Gastrocnemius medialis (tissue), 4 donors: ENCODE measurements around the gene CA10. TPM values are rescaled to one million over a fixed set of nuclear protein-coding genes. Genes with fewer than 3 reads are reported as not detected.

ENCODE experiments used
- ATAC-seq, 2 donors: fragments of 150-250 bp; one replicate each; pipeline ENCODE4 v1.9.1; 2016
- DNase-seq, 2 donors: peaks; one replicate each; pipeline ENCODE4 v3.0.0-alpha.2; 2019
- H3K27ac ChIP-seq, 4 donors: fragments of 200-600 bp; sonication (generic); 1 replicate in 1 of 4; 2 replicates in 3 of 4; pipeline ENCODE4 v1.5.1; 2016 to 2018; ENCODE audit warnings: mild to moderate bottlenecking in 2 of 4, moderate library complexity in 1 of 4
- H3K27me3 ChIP-seq, 3 donors: fragments of 200-600 bp; sonication (generic) in 2 of 3; 1 replicate in 1 of 3; 2 replicates in 2 of 3; pipeline versions ENCODE4 v1.5.1 to v1.6.0; 2016 to 2019; ENCODE audit warnings: mild to moderate bottlenecking in 1 of 3, moderate library complexity in 1 of 3
- H3K36me3 ChIP-seq, 2 donors: fragments of 200-600 bp; sonication (generic) in 1 of 2; one replicate each; pipeline ENCODE4 v1.5.1; 2017 to 2018
- H3K4me1 ChIP-seq, 2 donors: fragments of 200-600 bp; sonication (generic) in 1 of 2; one replicate each; pipeline ENCODE4 v1.5.1; 2016 to 2017; ENCODE audit warnings: mild to moderate bottlenecking in 2 of 2
- H3K4me3 ChIP-seq, 4 donors: fragments of 200-600 bp; sonication (generic) in 3 of 4; 1 replicate in 1 of 4; 2 replicates in 3 of 4; pipeline ENCODE4 v1.5.1; 2016 to 2019; ENCODE audit warnings: mild to moderate bottlenecking in 2 of 4
- H3K9me3 ChIP-seq, 3 donors: fragments of 200-600 bp; sonication (generic) in 2 of 3; 1 replicate in 1 of 3; 2 replicates in 2 of 3; pipeline ENCODE4 v1.5.1; 2016 to 2019
- POLR2A ChIP-seq, 2 donors: fragments of 450-650 bp; IDR thresholded peaks; one replicate each; pipeline ENCODE4 v1.6.1; 2017; ENCODE audit warnings: antibody characterized with exemption in 2 of 2, mild to moderate bottlenecking in 2 of 2, moderate library complexity in 2 of 2
- in situ Hi-C, 4 donors: fragments of 200-750 bp; cut with MboI; loops; one replicate each; pipeline versions ENCODE4 v1.15.0 to v1.8.0; 2017; ENCODE audit warnings: low sequenced_read_pairs in 4 of 4
- intact Hi-C: fragments of 100-400 bp; cut with DNase I; formaldehyde crosslinking; loops from one replicate; pipeline ENCODE4 v1.15.1; 2023; ENCODE audit warnings: low total_unique reads
- total RNA-seq, 4 donors: library from RNA; depleted of rRNA; stranded (reverse); fragments of >200 nt; gene quantifications; one replicate each; pipeline versions ENCODE4 v1.1.0 to v1.2.3, GENCODE V29; 2016
- TF ChIP-seq, protein P1 (sequence below), 5 experiments: fragments of 450-650 bp in 3 of 5; fragments of 200-600 bp in 2 of 5; sonication (generic) in 2 of 5; IDR thresholded peaks in 4 of 5; conservative IDR thresholded peaks in 1 of 5; 1 replicate in 4 of 5; 2 replicates in 1 of 5; pipeline ENCODE4 v1.5.1; 2016 to 2019; ENCODE audit warnings: antibody characterized with exemption in 5 of 5, mild to moderate bottlenecking in 3 of 5, moderate library complexity in 3 of 5

The CA10 gene
- total RNA-seq, 4 donors from 2014 or later: not detected

DNA sequence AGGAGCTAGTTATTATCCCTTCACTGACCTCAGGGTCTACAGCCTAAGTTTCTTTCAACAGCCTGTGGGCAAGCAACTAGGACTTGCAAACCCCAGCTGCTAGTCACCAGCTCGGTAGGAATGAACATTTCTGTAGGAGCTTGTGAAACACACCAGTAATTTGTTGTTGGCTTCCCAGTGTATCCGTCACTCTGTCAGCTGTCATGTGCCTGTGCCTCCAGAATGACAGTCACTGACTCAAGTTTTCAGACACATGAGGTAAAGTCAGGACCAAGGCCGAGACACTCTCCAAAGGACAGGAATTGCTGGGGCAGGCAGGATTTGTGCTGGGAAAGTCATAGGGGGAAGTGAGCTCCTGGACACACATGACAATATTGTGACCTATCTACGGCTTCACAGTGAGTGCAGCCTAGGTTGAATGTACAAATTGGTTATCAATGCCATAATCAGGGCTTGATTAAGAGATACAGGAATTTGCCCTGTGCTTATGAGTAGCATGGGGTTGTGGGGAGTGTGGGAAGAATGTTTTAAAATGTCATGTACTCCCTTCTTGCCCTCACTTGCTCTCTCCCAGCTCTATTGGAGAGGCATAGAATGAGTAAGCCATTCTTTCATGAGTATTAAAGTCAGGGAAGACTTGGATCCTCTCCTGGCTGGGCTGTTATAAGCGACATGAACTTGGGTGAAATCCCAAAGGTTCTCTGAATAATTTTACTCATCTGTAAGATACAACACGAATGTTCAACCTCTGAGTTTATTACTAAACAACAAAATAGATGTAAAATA, 506.8 kb downstream of the CA10 start:
- peak overlapping the region in 3 of 4 donors; percentile 64 to 76 (median 66) for H3K27ac ChIP-seq
- intact Hi-C loops: loop anchor here (1.0 kb wide), 1 partner anchor 21 kb away; no protein-coding TSS in a partner anchor
- peak in 1 of 2 donors; percentile 17 for TF ChIP-seq POLR2A (IDR thresholded peaks at IDR 0.05)
- TF ChIP-seq, protein P1, sequence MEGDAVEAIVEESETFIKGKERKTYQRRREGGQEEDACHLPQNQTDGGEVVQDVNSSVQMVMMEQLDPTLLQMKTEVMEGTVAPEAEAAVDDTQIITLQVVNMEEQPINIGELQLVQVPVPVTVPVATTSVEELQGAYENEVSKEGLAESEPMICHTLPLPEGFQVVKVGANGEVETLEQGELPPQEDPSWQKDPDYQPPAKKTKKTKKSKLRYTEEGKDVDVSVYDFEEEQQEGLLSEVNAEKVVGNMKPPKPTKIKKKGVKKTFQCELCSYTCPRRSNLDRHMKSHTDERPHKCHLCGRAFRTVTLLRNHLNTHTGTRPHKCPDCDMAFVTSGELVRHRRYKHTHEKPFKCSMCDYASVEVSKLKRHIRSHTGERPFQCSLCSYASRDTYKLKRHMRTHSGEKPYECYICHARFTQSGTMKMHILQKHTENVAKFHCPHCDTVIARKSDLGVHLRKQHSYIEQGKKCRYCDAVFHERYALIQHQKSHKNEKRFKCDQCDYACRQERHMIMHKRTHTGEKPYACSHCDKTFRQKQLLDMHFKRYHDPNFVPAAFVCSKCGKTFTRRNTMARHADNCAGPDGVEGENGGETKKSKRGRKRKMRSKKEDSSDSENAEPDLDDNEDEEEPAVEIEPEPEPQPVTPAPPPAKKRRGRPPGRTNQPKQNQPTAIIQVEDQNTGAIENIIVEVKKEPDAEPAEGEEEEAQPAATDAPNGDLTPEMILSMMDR (IDR thresholded peaks at IDR 0.05 in 4 of 5, conservative IDR thresholded peaks at IDR 0.05 in 1 of 5): no peak
- ATAC-seq: peak; percentile 81 to 87
- H3K4me3 ChIP-seq: no peak overlapping the region
- peak; percentile 44 to 50 for DNase-seq
- H3K36me3 ChIP-seq: no peaks in the 10 kb centered on the region
- no peaks in the 10 kb centered on the region for H3K9me3 ChIP-seq
- in situ Hi-C loops: no loop called here
- peaks cover 0 to 8% of the 10 kb centered on the region in 2 donors for H3K4me1 ChIP-seq
- no peaks in the 10 kb centered on the region for H3K27me3 ChIP-seq

DNA sequence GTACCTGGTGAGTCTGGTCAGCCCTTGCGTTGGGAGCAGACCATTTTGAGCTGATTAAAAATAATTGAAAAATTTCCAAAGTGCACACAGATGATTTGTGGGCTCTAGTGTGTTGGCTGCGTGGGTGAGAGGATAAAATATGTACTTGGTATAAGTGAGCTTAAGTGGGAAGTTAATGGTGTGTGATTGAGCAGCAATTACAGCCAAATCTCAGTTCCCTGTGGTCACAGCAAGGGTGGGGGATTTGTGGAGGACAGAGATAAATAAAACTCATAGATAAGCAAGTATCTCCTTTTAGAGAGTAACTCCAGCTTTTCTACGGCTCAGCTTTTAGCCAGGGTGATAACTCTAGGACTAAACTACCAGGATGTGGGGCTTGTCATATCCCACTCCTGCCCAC, 507.7 kb downstream of the CA10 start:
- in situ Hi-C loops (no loop called here), intact Hi-C loops (loop anchor here (1.0 kb wide), 1 partner anchor 20 kb away; no protein-coding TSS in a partner anchor)
- H3K27me3 ChIP-seq: no peaks in the 10 kb centered on the region

GRCh38 chr17:51650202-51650601, 508.3 kb downstream of the CA10 start:
- Histone ChIP-seq H3K27me3 (no peaks in the 10 kb centered on the region), H3K36me3 (no peaks in the 10 kb centered on the region), H3K4me3 (no peak overlapping the region), H3K9me3 (no peaks in the 10 kb centered on the region), H3K27ac (no peak overlapping the region), H3K4me1 (peaks cover 0 to 8% of the 10 kb centered on the region in 2 donors)
- TF ChIP-seq POLR2A (IDR thresholded peaks at IDR 0.05): no peak
- TF ChIP-seq, protein P1 (IDR thresholded peaks at IDR 0.05 in 4 of 5, conservative IDR thresholded peaks at IDR 0.05 in 1 of 5): no peak
- intact Hi-C loops (no loop called here), in situ Hi-C loops (no loop called here)
- DNase-seq (no peak), ATAC-seq (no peak)

More for the DNA sequence above, 507.7 kb downstream of the CA10 start:
- no peak for TF ChIP-seq POLR2A (IDR thresholded peaks at IDR 0.05)
- TF ChIP-seq, protein P1 (IDR thresholded peaks at IDR 0.05 in 4 of 5, conservative IDR thresholded peaks at IDR 0.05 in 1 of 5): no peak
- peak overlapping the region in 3 of 4 donors; percentile 36 to 57 (median 43) for H3K27ac ChIP-seq
- no peak for DNase-seq
- H3K36me3 ChIP-seq: no peaks in the 10 kb centered on the region
- no peak overlapping the region for H3K4me3 ChIP-seq
- H3K4me1 ChIP-seq: peaks cover 0 to 8% of the 10 kb centered on the region in 2 donors
- no peak for ATAC-seq
- no peaks in the 10 kb centered on the region for H3K9me3 ChIP-seq

- TF ChIP-seq POLR2A (IDR thresholded peaks at IDR 0.05): no peak
- TF ChIP-seq, protein P1 (IDR thresholded peaks at IDR 0.05 in 4 of 5, conservative IDR thresholded peaks at IDR 0.05 in 1 of 5): no peak
- H3K4me1 ChIP-seq: peaks cover 0 to 8% of the 10 kb centered on the region in 2 donors
- no peak for ATAC-seq
- H3K27ac ChIP-seq: no peak overlapping the region
- no peaks in the 10 kb centered on the region for H3K9me3 ChIP-seq
- no peaks in the 10 kb centered on the region for H3K36me3 ChIP-seq
- H3K4me3 ChIP-seq: no peak overlapping the region
- intact Hi-C loops (no loop called here), in situ Hi-C loops (loop anchor here in 1 of 4 donors (10.0 kb wide), 1 partner anchor 63 kb away; no protein-coding TSS in a partner anchor)
- no peak for DNase-seq
- no peaks in the 10 kb centered on the region for H3K27me3 ChIP-seq
These were observed 510.7 kb downstream of the CA10 start for GRCh38 chr17:51647826-51648225.
